ENCODE results near the gene CD82. TPM values are rescaled to one million over a fixed set of nuclear protein-coding genes. Genes with fewer than 3 reads are reported as not detected.

CD82 gene
- total and polyA plus RNA-seq, 8 donors = 26.5 to 64.6 (median 32.5) TPM

DNA sequence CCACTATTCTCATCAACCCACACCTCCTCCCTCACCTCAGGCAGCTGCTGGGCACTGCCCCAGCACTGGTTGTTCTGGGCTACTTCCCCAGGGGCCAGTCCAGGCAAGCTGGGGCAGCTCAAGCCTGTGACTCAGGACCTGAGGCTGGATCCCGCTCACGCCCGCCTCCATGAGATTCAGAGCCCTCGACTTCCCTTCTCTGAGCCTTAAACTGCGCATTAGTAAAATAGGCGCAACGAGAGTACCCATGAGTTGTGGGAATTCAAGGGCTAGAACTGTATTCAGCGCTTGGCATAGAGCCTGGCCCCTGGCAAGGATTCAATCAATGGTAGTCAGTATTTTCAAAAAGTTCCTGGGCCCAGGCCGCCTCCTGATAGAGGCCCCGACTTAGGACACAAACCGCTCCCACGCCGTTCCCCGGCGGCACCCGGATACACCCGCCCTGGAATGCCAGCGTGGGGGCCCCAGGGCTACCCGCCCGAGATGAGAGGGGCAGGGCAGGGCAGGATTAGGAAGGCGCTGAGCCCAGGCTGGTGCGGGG is 723 bp upstream of the CD82 start:
- TF ChIP-seq, protein P1, sequence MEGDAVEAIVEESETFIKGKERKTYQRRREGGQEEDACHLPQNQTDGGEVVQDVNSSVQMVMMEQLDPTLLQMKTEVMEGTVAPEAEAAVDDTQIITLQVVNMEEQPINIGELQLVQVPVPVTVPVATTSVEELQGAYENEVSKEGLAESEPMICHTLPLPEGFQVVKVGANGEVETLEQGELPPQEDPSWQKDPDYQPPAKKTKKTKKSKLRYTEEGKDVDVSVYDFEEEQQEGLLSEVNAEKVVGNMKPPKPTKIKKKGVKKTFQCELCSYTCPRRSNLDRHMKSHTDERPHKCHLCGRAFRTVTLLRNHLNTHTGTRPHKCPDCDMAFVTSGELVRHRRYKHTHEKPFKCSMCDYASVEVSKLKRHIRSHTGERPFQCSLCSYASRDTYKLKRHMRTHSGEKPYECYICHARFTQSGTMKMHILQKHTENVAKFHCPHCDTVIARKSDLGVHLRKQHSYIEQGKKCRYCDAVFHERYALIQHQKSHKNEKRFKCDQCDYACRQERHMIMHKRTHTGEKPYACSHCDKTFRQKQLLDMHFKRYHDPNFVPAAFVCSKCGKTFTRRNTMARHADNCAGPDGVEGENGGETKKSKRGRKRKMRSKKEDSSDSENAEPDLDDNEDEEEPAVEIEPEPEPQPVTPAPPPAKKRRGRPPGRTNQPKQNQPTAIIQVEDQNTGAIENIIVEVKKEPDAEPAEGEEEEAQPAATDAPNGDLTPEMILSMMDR (IDR thresholded peaks at IDR 0.05) = no peak
- ATAC-seq = peak; percentile 66 to 70 (median 68)
- no peaks in the 10 kb centered on the region for H3K9me3 ChIP-seq
- WGBS, 2 donors = 1% methylated on average over 22 of the region's 22 CpGs
- H3K36me3 ChIP-seq = no peaks in the 10 kb centered on the region
- no peaks in the 10 kb centered on the region for H3K27me3 ChIP-seq
- H3K27ac ChIP-seq = peak overlapping the region; percentile 84 to 99 (median 93)
- intact Hi-C loops (cut with DNase I) = loop anchor here in 1 of 3 donors (10.0 kb wide), 1 partner anchor 510 kb away; no protein-coding TSS in a partner anchor
- no peak for FAIRE-seq
- H3K4me1 ChIP-seq = peaks cover 8 to 32% (median 10%) of the 10 kb centered on the region in 3 donors
- peak overlapping the region; percentile 9 to 66 (median 33) for H3K4me3 ChIP-seq
- peak; percentile 78 to 93 (median 84) for DNase-seq

DNA sequence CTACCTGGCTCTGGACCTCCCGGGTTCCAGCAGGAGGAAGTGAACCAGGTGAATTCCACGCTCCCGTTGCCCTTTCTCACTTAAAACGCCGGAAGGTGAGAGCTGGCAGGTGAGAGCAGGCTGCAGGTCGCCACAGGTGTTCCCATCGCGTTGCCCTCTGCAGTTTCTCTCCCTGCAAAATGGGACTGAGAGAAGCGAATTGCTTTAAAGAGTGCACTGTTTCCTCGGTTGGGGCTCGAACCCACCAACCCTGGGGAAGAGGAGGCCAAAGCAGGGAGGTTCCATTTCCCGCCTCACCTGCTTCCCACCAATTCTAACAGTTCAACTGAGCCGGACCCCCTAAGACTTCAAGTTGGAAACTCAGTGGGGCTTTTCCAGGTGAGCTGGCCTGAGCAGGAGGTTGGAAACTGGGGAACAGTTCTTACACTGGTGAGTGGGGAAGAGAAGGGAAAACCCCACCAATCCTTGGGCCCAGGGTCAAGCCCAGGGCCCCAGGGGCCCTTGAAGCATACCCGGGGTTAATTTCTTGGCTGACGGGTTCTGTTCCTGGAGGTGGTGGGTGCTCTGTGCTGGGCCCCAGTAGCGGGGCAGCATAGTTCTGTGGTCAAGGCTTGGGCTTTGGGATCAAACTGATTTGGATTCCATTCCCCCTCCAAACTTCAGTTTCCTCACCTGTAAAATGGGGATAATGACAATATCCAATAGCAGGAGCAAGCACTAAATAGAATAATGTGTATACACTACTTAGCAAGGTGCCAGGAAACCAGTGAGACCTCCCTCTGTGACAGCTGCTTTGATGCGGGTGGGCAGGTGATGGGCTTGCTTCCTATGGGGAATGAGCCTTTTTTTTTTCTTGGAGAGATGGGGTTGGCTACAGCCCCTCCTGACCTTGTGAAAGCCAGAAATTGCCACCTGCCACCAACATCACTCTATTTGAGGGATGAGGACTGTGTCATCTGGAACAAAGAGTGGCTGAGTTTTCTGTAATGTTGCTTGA is 788 bp downstream of the CD82 start:
- TF ChIP-seq, protein P1 (IDR thresholded peaks at IDR 0.05) = no peak
- intact Hi-C loops (cut with DNase I) = loop anchor here in 1 of 3 donors (10.0 kb wide), 1 partner anchor 509 kb away; no protein-coding TSS in a partner anchor
- 21 to 25% methylated on average over 17 of the region's 17 CpGs for WGBS, 2 donors
- no peak for FAIRE-seq
- no peaks in the 10 kb centered on the region for H3K27me3 ChIP-seq
- ATAC-seq = peak in 2 of 4 donors; percentile 4 to 6
- peaks cover 8 to 32% (median 10%) of the 10 kb centered on the region in 3 donors for H3K4me1 ChIP-seq
- H3K27ac ChIP-seq = peak overlapping the region; percentile 69 to 79 (median 71)
- H3K4me3 ChIP-seq = peak overlapping the region; percentile 36 to 71 (median 60)
- H3K36me3 ChIP-seq = no peaks in the 10 kb centered on the region
- no peaks in the 10 kb centered on the region for H3K9me3 ChIP-seq
- peak in 2 of 6 donors; percentile 25 to 33 for DNase-seq

DNA sequence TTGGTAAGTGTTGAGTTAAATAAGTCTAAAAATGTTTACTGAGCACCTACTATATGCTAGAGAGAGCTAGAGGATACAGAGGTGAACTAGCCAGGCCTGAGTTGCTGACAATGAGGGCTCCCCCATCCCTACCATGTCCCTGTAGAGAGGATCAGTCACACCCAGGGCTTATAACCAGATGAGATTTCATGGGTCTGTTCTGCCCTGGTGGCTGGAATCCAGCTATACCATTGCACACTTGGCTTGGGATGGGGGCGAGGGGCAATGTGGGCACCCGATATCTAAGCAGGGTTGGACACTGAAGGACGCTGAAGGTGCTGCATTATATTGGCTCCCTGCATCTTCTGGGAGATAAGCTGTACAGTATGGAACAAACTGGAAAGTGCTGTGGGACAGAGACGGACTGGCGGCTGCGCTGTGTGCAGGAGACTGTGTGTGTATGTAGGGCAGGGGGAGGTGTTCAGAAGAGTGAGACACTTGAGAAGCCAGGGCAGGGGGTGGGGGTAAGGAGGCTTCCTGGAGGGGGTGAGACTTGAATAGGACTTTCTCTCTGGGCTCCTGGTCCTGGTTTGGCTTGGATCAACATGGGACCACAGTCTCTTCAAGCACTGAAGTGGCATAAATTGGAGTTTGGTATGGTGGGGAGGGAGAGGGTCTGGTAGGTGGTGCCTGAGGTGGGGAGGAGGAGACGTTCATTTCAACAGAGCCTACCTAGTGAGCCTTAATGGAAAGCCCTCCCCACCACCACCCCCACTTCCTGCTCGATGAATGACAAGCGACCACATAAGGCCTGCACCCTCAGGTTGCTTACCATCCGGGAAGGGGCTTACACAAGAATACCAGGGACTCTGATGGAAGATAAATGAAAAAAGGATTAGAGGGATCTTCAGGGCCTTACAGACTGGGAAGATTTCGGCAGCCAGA is 1.8 kb downstream of the CD82 start:
- FAIRE-seq = no peak
- intact Hi-C loops (cut with DNase I) = loop anchor here in 1 of 3 donors (10.0 kb wide), 1 partner anchor 508 kb away; no protein-coding TSS in a partner anchor
- TF ChIP-seq, protein P1 (IDR thresholded peaks at IDR 0.05) = no peak
- Histone ChIP-seq H3K4me1 (peaks cover 8 to 32% (median 10%) of the 10 kb centered on the region in 3 donors), H3K4me3 (no peak overlapping the region), H3K9me3 (no peaks in the 10 kb centered on the region), H3K36me3 (no peaks in the 10 kb centered on the region), H3K27ac (no peak overlapping the region), H3K27me3 (no peaks in the 10 kb centered on the region)
- no peak for ATAC-seq
- DNase-seq = peak in 1 of 6 donors; percentile 36
- 87 to 94% methylated on average over 11 of the region's 11 CpGs for WGBS, 2 donors

DNA sequence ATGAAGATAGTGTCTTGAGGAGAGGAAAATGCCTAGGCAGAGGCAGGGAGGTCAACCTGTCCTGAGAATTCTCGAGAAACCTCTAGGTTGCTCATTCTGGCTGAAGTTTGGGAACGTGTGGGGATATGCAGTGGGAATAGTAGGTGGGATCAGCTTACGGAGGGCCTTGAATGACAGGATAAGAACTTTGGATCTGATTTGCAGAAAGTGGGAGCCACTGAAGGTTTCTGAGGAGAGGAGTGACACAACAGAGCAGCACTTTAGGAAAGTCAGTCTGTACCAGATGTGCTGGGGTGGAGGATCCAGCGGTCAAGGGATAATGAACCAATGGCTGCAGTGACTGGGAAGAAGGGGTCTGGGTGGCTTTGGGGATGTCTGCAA is 2.4 kb downstream of the CD82 start:
- Histone ChIP-seq H3K9me3 (no peaks in the 10 kb centered on the region), H3K36me3 (no peaks in the 10 kb centered on the region), H3K4me3 (no peak overlapping the region), H3K27me3 (no peaks in the 10 kb centered on the region), H3K4me1 (peaks cover 8 to 33% (median 10%) of the 10 kb centered on the region in 3 donors), H3K27ac (no peak overlapping the region)
- no peak for DNase-seq
- intact Hi-C loops (cut with DNase I) = loop anchor here in 1 of 3 donors (10.0 kb wide), 1 partner anchor 507 kb away; no protein-coding TSS in a partner anchor
- WGBS, 2 donors = 85 to 88% methylated on average over 4 of the region's 4 CpGs
- no peak for ATAC-seq
- FAIRE-seq = no peak
- TF ChIP-seq, protein P1 (IDR thresholded peaks at IDR 0.05) = no peak
